GM18909 (cell line): ENCODE results near the gene SORL1-AS1.
A peak's percentile ranks its signal among the peaks of the same experiment; 100 is the strongest.

Experiments
- ATAC-seq: cut with Tn5 transposase; IDR thresholded peaks from one replicate; pipeline ENCODE4 v1.9.1; 2021; ENCODE audit warnings: mild to moderate bottlenecking; ENCODE audit not compliant: unreplicated experiment, poor library complexity

SORL1-AS1 gene

DNA sequence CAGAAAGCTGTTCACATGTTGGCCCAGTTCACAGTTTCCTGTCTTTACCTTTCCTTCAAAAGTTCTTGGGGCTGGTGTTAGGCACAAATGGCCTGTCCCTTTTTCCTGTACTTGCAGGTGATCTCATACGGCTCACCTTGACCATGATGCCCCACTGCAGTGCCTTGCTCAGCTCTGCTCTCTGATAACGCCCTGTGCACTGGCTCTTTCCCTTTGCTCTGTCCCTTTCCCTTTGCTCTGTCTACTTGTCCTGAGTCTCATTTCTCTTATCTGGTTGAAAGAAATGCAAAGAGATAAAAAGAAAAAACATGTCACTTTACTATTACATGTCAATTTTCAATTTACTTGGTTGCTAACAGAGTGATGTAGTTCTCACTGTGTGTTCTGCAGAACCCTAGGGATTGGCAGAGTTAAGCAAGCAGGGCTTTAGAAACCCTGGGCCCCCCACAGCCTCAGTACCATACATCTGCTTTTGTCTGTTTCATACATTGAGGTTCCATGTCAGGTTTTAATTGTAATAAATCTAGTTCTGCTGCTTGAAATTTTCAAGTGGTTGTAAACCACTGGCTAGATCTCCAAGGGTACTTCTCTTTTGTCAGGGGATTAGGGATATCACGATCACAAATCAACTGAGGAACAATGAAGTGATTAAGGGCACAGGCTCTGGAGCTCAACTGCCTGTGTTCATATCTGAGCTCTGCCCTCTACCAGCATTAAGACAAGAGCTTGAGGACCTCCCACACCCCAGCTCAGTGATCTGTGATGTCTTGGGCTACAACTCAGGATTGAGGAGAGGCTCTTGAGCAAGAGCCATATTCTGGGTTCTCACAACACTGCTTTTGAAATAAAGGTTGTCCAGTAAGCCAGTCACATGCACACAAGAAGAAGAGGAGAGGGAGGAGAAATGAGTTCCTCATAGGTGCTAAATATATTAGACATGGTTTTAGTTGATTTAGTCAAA, 16.9 kb downstream of the SORL1-AS1 start:
- no peak for ATAC-seq

DNA sequence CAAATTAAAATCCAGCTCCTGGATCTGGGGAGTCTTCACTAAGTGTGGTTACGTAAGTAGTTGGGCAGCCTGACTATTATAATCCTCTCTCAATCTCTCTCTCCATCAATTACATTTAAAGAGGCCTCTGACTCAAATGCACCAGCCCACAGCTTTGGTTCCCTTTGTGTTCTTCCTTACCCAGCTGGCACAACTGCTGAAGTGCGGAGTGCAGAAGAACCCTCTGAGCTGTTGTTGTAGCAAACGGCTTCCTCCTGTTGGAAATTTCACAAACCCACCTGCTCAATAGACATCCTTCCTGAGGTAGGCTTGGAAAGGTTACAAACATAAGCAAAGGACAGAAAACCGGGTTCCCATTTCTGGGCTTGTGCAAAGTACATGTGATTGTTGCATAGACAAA, 17.6 kb downstream of the SORL1-AS1 start:
- ATAC-seq, result no peak

DNA sequence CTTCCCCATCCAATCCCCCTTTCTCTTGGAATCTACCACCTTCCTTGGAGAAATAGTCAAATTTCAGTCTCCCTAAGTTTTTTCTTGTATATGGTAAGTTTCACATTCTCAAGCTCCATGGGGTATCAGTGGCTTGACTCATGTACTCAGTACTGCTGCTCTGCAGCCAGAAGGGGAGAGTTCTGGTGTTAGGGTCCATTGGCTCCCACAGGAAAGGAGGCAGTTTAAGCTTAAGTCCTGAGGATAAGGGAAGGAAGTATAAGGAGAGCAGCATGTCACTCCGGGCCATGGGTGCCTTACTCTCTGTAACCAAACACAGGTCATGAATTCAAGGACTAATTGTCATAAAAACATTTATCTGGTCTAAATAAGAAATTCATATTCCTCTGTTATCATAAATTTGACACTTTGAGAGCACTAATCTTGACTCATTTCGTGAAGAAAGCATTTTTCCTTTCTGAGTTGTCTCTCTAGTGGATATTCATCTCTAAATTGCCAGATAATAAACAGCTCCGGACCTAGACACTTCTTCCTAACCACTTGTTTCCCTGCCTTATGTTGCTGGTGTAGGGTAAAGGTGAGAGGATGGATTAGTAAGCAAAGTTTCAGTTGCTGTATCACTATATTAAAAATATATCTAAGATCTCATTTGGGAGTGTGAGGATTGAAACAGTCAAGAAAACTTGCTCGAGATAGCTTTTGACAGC, 20.8 kb downstream of the SORL1-AS1 start:
- ATAC-seq, result no peak

DNA sequence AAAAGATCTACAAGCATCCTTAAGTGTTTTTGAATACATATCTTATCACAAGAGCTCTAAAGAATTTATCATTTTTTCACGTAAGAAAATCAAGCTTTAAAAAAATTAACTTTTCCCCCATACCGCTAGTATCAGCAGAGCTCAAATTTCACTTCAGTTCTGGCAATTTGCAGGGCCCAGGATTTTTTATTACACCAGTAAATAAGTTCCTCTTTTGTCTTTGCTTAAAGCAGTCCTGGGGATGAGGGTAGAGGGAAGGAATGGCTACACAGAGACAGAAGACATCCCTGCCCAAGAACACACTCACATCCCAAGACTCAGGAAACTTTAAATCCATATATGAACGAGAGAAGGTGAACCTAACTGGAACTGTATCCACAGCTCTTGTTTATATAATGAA, 23.2 kb downstream of the SORL1-AS1 start:
- no peak for ATAC-seq

DNA sequence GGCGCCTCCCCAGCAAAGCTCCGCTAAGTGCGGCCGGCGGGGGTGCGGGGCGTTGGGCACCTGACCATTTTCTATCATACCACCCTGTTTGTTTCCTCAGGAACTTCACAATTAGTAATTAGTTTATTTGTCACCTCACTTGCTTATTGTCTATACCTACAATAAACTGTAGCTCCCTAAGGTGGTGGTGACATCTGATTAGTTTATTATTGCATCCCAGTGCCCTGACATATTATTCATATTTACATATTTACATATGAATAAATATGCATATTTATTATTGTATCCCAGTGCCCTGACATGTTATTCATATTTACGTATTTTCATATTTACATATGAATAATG, 25.4 kb downstream of the SORL1-AS1 start:
- ATAC-seq, result no peak

DNA sequence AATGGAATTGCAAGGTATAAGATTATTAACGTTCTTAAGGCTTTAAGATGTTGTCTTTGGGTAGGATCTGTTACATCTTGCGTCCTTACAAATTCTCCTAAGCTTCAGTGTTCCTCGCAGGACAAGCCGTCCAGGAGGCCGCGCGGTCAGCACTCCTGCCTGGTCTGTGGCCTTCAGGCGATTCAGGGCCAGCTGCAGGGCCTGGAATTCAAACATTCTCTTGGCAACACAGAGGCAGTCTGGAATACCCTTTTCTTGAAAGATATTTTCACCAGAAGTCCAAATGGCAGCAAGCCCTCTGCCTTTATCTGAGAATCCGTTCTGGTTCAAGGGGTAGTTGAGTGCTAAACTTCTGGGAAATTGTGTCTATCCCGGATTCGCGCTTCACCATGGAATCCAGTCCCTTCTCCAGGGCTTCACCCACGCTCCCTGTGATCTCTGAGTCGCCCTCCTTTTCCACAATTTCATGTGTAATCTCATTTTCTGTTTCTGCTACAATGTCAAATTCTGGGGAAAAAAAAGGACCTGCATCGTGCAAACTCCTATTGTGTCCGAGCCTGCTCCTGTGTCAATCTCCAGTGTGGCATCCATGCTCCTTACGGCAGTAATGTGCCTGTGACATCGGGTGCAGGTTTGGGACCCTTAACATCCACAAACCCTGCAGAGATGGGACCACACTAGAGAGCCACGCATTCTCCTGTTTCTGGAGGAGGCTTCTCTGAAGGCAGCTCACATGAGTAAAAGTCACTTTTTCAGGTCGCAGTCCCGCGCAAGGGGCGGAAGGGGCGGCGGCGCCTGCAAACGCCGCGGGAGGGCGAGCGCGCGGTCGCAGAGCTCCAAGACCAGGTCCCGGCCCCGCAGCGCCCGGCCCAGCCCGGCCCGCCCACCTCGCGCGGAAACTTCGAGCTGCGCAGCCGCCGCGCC, 26.0 kb downstream of the SORL1-AS1 start:
- peak; percentile 46 for ATAC-seq

DNA sequence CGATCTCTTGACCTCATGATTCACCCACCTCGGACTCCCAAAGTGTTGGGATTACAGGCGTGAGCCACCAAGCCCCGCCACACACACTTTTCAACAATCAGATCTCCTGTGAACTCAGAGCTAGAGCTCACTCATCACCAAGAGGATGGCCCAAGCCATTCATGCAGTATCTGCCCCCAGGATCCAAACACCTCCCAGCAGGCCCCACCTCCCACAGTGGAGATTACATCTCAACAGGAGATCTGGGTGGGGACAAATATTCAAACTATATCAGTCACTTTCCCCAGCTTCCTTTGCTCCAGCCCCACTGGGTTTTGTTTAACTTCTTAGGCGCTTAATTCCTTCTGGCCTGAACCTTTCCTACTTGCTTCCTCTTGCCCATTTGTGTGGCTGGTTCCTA, 26.9 kb downstream of the SORL1-AS1 start:
- ATAC-seq, result no peak

DNA sequence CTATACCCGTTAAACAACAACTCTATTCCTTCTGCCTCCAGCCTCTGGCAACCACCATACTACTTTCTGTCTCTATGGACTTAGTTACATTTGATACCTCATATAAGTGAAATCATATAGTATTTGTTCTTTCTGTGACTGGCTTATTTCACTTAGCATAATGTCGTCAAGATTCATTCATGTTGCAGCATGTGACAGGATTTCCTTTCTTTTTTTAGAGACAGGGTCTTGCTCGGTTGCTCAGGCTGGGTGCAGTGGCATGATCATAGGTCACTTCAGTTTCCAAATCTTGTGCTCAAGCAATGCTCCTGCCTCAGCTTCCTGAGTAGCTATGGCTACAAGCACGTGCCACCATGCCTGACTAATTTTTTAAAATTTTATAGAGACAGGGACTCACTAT, 30.1 kb downstream of the SORL1-AS1 start:
- ATAC-seq, result peak; percentile 52

DNA sequence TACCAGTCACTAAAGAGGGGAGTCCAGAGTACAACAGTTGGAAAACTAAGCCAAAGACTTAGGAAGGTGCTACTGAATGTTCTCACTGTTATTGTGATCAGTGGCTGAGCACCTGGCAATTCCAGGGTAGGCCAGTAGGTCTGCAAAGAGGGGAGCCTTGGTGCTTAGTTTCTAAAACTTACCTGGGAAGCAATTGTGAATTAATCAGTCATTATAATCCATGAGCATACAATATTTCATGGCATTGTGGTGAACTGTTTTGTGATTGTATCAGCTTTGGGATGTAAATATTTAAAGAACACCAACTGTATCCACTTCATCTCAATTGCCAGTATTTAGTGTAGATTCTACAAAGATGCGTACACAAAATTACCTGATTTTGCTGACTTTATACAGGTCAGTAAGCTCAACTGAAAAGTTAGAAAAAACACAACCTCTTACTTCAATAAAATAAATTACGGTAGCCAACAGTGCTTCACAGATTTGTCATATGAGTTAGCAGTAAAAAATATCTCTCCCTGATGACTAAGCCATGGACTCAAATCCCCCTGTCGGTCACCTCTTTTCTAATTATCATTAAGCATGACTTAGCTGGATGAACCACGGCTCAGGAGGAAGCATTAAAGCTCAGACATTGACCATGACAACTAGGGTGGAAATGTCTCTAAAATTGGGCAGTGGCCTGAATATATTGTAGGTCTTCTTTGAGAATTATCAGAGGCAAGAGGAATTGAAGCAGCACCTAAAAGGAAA, 31.4 kb downstream of the SORL1-AS1 start:
- ATAC-seq, result no peak

DNA sequence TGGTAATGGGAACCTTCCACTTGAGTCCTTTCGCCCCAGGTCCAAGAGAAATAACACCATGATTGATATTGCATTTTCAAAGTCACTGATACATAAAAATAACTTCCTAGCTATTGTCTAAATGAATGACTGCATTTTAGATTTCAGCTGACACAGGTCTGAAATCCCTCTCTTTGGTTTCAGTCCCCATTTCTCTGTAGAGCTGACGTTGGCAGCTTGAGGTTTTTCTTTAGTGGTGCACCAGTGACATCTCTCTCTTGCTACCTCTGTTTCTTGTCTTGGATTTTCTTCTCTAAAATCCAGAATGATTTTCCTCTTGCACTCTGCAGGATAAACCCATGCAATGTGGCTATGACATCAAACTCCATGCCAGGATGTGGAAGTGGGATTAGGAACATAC, 32.4 kb downstream of the SORL1-AS1 start:
- no peak for ATAC-seq

DNA sequence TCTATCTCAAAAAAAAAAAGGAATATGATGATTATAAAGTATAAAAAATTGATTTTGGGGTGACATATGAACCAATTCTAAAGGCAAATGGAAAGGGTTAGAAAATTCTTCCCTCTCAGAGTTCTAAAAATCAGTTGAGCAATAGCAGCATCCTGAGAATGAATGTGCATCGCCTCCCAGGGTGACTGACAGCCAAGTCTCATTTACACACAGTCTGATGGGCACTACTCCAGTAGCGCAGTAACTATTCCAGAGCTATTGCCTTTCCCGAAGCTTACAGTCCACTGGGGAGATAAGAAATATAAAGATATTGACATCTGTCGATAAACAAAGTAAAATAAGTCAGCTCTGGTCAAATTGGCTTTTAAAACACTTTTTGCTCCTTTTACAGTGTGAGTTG, 32.9 kb downstream of the SORL1-AS1 start:
- ATAC-seq, result no peak

DNA sequence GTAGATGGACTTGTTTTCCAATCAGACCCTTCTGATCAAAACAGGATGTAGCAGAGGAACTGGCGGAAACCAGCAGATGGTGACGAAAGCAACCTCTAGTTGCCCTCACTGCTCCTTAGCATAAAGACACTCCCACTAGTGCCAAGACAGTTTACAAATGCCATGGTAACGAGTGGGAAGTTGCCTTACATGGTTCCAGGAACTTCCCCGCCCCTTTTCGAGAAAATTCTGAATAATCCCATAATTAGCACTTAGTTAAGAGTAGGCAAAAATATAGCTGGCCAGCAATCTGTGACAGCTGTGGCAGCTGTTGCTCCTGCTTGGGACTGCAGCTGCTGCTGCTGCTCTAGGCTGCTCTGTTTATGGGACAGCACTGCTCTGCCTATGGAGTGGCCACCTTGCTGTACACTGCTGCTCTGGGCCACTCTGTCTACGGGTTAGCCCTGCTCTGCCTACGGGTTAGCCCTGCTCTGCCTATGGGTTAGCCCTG, 34.1 kb downstream of the SORL1-AS1 start:
- no peak for ATAC-seq

DNA sequence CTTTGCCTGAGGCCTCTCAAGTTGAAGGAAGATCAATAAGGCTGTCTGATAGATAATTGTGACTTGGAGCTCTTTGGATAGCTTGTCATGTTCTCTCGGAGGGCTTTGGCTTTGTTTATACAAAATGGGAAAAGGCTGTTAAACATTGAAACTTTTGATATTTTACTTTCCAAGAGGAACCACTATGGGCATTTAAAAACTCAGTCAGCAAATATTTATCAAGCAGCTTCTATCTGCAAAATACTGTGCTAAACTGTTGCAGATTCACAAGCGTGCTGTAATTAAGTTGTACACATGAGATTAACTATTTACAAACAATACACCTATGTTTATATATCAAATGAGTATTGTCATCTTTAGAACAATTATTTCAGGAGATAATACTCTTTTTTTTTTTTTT, 35.2 kb downstream of the SORL1-AS1 start:
- no peak for ATAC-seq

DNA sequence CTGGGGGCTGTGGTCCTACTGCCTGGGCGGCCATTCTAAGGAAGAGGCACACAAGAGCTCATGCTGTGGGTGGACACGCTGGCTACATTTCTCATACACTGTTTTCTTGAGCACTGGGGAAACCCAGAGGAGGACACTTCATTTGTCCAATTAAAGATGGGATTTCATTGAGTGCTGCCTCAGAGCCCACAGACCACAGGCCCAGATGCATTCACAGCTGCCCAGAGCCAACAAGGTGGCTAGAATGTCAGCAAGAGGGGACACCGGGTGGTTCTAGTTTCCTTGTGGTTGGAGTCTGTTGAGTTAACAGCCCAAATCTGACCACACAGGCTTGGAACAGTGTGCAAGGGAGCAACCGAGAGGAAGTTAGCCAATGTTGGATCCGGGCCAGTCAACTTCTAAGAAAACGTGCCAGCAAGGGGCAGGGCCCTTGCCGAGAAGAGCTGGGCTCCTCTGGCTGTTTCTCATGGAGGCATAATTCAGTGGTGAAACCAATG, 35.7 kb downstream of the SORL1-AS1 start:
- peak; percentile 81 for ATAC-seq

DNA sequence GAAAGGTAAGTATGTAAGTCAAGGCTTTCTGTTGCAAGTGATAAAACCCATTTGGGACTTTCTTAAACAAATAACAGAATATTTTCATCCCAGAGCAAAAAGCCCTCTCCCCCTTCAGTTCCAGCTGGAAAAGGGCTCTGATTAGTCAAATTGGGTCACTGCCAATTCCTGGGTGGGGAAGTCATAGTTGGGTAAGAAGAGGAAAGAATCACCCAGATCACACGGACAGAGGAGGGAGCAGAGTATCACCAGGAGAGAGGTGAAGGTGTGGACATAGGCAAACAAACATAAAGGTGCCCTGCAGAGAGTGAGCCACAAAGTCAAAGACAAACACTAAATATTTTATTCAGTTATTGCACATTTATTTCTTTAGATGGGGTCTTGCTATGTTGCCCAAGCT, 36.9 kb downstream of the SORL1-AS1 start:
- ATAC-seq, result no peak

DNA sequence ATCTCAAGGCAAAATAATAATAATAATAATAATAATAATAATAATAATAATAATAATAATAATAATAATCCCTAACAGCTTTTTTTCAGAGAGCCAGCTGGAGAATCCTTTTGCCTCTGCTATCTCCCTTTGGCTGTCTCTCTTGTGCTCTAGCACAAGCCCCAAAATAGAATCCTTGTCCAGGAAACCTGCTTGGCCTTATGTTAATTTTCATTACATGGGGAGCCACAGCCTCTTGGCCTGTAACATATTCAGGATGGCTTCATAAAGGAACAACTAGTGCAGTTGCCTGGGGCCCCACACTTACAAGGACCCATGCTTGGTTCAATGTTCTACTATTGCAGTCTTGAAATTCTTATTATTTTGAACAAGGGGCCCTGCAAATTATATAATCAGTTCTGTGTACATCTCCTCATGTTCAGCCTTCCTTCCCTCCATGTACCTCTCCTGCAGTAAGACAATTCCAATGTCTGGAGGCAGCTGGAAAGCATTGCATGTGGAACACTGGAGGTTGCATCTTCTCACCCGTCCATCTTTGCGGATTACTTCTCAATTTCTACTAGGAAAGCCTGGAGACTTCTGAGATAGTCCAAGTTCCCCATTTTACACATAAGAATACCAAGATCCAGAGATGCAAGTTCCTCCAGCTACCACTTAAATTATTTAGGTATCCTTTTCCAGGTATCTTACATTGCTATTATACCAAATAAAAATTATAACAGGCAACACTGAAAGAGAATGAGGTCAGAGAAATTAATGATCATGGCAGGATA, 38.4 kb downstream of the SORL1-AS1 start:
- ATAC-seq, result no peak

DNA sequence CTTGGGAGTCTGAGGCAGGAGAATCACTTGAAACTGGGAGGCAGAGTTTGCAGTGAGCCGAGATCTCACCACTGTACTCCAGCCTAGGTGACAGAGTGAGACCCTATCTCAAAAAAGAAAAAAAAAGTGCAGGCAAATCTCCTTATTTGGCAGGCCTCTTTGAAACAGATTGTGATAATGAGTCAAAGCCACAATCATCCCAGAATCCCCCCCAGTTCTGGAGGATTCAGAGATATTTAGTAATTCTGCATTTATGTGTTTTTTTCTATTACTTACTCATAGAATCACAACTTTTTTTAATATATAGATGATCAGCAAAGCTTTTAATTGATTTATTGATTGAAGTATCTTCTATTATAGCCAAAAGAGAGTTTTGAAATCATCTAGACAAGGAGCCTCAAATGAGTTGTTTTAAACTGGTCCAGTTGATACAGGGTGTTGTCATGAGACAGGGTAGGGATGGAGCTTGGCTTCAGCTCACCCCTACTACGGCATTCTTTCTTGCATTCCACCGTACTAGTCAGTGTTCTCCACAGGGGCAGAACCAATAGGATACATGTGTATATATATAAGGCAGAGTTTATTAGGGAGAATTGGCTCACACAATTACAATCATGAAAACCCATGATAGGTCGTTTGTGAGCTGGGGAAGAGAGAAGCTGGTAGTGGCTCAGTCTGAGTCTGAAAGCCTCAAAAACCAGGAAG, 39.9 kb downstream of the SORL1-AS1 start:
- ATAC-seq, result no peak

DNA sequence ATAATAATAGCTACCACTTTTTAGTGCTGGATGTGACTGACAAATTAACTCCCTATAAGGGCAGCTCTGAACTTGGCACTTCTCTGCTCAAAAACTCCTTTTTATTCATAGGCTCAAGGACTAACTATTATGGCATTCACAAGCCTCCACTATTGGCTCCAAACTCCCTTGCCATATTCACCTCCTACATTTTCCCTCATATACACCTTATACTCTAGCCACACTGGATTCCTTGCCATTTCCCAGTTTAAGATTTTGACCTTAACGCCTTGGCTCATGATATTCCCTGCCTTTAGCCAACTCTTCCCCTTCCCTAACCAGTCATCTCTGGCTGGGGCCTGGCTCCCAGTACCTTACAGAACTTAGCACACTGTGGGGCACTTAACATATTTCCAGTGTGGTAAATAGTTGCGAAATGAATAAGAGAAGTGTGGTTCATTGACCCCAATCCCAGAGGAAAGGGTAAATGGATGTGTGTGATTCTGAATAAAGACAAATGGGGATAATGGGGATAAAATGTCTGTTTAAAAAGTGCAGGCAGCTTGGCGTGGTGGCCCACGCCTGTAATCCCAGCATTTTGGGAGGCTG, 40.7 kb downstream of the SORL1-AS1 start:
- no peak for ATAC-seq
